HG03280 (cell line): ENCODE measurements around the gene ANKZF1.
"Not testable (repeated sequence)": the region's sequence is repeated elsewhere in the genome, so short reads cannot be mapped to it uniquely, and the experiment has no call there.

Experiments
- ATAC-seq: cut with Tn5 transposase; IDR thresholded peaks from one replicate; pipeline ENCODE4 v1.9.1; 2021; ENCODE audit warnings: mild to moderate bottlenecking, moderate library complexity; ENCODE audit not compliant: unreplicated experiment

ANKZF1 gene

GRCh38 chr2:219229305-219230058 is at the start of gene ANKZF1, which contains the start of gene ATG9A:
TSS of gene ANKZF1 (plus strand) at chr2:219229806. CDS start at chr2:219230258, 452 bp downstream.
TSS of gene ATG9A (minus strand) at chr2:219229636. CDS start at chr2:219228024, 1,612 bp downstream.
- ATAC-seq = peak; percentile 96

GRCh38 chr2:219180961-219181360 is 48.6 kb upstream of the ANKZF1 start:
- ATAC-seq = no peak

- no peak for ATAC-seq
Measured at GRCh38 chr2:219181531-219181930, 48.1 kb upstream of the ANKZF1 start.

GRCh38 chr2:219182331-219183150 is 47.1 kb upstream of the ANKZF1 start:
- no peak for ATAC-seq

GRCh38 chr2:219183151-219183772 is 46.3 kb upstream of the ANKZF1 start:
- ATAC-seq = no peak

DNA sequence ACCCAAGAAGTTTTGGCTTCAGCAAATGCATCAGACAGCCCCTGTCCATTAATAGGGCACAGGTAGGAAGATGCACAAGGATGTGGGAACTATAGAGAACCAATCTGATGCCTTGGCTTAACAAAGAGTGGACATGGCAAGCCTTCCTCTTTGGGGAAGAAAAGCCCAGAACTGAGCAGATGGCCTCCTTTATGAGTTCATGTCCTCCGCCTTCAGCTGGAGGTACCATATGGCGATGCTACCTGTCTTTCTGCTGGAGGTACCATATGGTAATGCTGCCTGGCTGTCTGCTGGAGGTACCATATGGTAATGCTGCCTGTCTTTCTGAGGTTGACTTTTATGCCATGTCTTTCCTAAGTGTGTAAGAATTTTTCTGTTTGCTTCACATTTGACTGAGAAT is 45.5 kb upstream of the ANKZF1 start:
- no peak for ATAC-seq

DNA sequence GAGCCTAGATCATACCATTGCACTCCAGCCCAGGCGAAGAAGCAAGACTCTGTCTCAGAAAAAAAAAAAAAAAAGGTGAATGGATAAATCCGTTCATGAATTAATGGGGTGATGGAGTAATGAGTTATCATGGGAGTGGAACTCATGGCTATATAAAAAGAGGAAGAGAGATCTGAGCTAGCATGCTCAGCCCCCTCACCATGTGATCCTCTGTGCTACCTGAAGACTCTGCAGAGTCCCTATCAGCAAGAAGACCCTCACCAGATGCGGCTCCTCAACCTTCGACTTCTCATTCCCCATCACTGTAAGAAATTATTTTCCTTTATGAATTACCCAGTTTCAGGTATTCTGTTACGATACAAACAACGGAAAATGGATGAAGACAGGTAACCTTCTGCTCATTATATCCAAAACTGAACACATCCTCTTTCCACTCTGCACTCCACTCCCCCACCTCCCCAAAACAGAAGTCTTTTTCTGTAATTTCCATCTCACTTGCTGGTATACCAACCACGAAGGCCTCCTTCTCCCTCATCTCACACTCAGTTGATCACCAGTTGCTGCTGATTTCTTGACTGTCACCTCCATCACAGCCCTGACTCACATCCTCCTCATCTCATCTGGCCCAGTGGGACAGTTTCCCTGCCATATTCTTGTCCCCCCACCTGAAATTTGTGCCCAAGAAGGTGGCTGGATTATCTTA is 42.7 kb upstream of the ANKZF1 start:
- no peak for ATAC-seq

- ATAC-seq = no peak
Measured at GRCh38 chr2:219197388-219197787, 32.2 kb upstream of the ANKZF1 start.

- ATAC-seq = no peak
Measured at GRCh38 chr2:219198974-219199373, 30.6 kb upstream of the ANKZF1 start.

- ATAC-seq = no peak
Measured at GRCh38 chr2:219199470-219200211, 30.0 kb upstream of the ANKZF1 start.

- ATAC-seq = not testable (repeated sequence)
Measured at GRCh38 chr2:219200502-219201326, 28.9 kb upstream of the ANKZF1 start.

DNA sequence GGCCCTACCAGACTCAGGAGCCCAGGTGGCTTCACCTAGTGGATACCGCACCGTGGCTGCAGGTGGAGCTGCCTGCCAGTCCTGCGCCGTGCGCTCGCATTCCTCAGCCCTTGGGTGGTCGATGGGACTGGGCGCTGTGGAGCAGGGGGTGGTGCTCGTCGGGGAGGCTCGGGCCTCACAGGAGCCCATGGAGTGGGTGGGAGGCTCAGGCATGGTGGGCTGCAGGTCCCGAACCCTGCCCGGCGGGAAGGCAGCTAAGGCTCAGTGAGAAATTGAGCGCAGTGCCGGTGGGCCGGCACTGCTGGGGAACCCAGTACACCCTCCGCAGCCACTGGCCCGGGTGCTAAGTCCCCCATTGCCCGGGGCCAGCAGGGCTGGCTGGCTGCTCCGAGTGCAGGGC is 28.3 kb upstream of the ANKZF1 start:
- not testable (repeated sequence) for ATAC-seq

- ATAC-seq = no peak
Measured at GRCh38 chr2:219204425-219205164, 25.0 kb upstream of the ANKZF1 start.

DNA sequence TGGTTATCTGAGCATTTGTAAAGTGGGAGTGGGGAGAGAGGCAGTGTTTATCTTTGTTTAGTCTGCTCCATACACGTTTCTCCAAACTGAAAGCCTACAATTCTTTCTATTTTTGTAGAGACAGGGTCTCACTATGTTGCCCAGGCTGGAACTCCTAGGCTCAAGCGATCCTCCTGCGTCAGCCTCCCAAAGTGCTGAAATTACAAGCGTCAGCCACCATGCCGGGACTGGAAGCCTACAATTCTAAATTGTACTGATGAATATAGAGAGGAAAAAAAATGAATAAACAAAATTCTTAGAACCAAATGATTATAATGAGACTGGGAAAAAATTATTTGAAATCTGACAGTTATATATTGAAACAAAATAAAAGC is 24.5 kb upstream of the ANKZF1 start:
- no peak for ATAC-seq

GRCh38 chr2:219205981-219206327 is 23.7 kb upstream of the ANKZF1 start:
- ATAC-seq = no peak

DNA sequence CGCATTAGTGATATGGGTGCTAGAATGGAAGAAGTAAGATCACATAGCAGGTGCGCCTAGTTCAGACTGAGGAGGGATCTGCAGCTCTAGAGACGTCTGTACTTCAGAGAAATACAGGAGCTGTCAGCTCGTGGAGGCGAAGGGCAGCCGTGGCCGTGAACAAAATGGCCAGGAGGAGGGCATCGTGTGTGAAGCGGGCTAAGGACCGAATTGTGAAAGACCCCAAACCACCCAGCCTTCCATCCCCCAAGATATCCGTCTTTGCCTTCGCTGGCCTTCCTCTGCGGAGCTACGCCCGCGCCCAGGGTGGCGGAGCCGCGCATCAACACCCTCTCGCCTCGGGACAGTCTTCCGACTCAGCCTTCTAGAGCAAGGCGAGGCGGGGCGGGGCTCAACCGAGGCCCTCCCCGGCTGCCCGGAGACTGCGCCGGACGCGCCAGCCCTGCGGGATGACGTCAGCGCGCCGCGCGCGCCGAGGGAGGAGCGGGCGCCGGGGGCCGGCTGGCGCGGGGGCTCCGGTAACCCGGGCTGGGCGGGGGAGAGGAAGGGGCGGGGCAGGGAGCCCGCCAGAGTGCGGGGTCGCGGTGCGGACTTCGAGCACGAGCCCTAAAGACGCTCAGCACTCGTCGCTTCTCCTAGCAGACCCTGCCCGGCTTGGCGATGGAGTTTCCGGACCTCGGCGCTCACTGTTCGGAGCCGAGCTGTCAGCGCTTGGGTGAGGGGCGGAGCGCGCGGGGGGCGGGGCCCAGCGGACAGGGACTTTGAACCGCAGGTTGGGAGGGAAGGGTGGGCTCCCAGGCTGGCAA is 23.1 kb upstream of the ANKZF1 start, which contains the start of gene ZFAND2B:
Gene ZFAND2B, plus strand, starts transcription at position 455 of the 806 bp plus-strand sequence. Its CDS starts 206 bp downstream, at position 661.
- ATAC-seq = peak; percentile 98

- no peak for ATAC-seq
Measured at GRCh38 chr2:219207134-219207883, 22.3 kb upstream of the ANKZF1 start.
